Lower leg skin (tissue), 3 donors: ENCODE measurements around the gene SCAF4.

ENCODE experiments used
- CTCF ChIP-seq, 3 donors: fragments of 450-650 bp; IDR thresholded peaks; one replicate each; pipeline ENCODE4 v1.5.1; 2016; ENCODE audit warnings: antibody characterized with exemption in 3 of 3, mild to moderate bottlenecking in 3 of 3, moderate library complexity in 2 of 3
- POLR2A ChIP-seq, 2 donors: fragments of 450-650 bp; IDR thresholded peaks; one replicate each; pipeline ENCODE4 v1.6.1; 2016 to 2017; ENCODE audit warnings: antibody characterized with exemption in 2 of 2, mild to moderate bottlenecking in 1 of 2, moderate library complexity in 1 of 2

- TF ChIP-seq CTCF (IDR thresholded peaks at IDR 0.05) (no peak), POLR2A (IDR thresholded peaks at IDR 0.05) (no peak)
Measured at GRCh38 chr21:31658053-31658452, 73.9 kb downstream of the SCAF4 start.
